Ovary (tissue), 3 donors: ENCODE data around the gene RIPOR1.

Source experiments
- EP300 ChIP-seq: sonication (generic); formaldehyde crosslinking; IDR thresholded peaks from one replicate; pipeline ENCODE4 v1.6.1; 2017; ENCODE audit warnings: antibody characterized with exemption
- POLR2A ChIP-seq: fragments of 450-650 bp; IDR thresholded peaks from one replicate; pipeline ENCODE4 v1.6.1; 2017; ENCODE audit warnings: antibody characterized with exemption, mild to moderate bottlenecking, moderate library complexity
- TF ChIP-seq, protein P1 (sequence below), 3 donors: fragments of 450-650 bp in 2 of 3; fragments of 200-600 bp in 1 of 3; IDR thresholded peaks; one replicate each; pipeline versions ENCODE4 v1.5.1 to v1.8.0; 2016 to 2022; ENCODE audit warnings: antibody characterized with exemption in 3 of 3, mild to moderate bottlenecking in 1 of 3
- donor health status: DM: no; HTN: no; CAD: no.

DNA sequence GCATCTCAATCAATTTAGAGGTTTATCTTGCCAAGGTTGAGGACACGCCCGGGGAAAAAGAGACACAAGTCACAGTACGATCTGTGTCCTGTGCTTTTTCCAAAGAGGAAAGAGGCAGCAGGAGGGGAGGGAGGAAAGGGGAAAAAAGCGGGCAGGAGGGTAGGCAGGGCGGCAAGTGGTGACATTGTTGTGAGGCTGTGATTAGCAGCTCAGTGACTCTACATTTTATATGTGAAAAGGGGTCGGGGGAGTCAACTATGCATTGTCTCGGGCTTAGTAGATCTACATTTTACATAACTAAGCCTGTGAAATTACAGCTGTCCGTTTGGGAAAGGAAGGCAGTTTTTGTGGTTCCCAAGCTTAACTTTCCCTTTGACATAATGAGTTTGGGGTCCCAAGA, 22.2 kb upstream of the RIPOR1 start:
- TF ChIP-seq, protein P1, sequence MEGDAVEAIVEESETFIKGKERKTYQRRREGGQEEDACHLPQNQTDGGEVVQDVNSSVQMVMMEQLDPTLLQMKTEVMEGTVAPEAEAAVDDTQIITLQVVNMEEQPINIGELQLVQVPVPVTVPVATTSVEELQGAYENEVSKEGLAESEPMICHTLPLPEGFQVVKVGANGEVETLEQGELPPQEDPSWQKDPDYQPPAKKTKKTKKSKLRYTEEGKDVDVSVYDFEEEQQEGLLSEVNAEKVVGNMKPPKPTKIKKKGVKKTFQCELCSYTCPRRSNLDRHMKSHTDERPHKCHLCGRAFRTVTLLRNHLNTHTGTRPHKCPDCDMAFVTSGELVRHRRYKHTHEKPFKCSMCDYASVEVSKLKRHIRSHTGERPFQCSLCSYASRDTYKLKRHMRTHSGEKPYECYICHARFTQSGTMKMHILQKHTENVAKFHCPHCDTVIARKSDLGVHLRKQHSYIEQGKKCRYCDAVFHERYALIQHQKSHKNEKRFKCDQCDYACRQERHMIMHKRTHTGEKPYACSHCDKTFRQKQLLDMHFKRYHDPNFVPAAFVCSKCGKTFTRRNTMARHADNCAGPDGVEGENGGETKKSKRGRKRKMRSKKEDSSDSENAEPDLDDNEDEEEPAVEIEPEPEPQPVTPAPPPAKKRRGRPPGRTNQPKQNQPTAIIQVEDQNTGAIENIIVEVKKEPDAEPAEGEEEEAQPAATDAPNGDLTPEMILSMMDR (IDR thresholded peaks at IDR 0.05): no peak
- TF ChIP-seq POLR2A (no peak), EP300 (no peak)
